GM03348 (cell line): Measurements from ENCODE around the gene GRB10.
A peak's percentile ranks its signal among the peaks of the same experiment; 100 is the strongest.
"Not testable (repeated sequence)": the region's sequence is repeated elsewhere in the genome, so short reads cannot be mapped to it uniquely, and the experiment has no call there.

Experiments
- DNase-seq: peaks from one replicate; pipeline ENCODE4 v3.0.0; 2012; ENCODE audit warnings: low spot score

Gene GRB10

GRCh38 chr7:50743016-50743415 lies 39.7 kb downstream of the GRB10 start:
- DNase-seq = no peak

GRCh38 chr7:50742401-50742800 lies 40.3 kb downstream of the GRB10 start:
- no peak for DNase-seq

- DNase-seq = no peak
These were observed 42.8 kb downstream of the GRB10 start for GRCh38 chr7:50739744-50740435.

GRCh38 chr7:50738932-50739331 lies 43.8 kb downstream of the GRB10 start:
- no peak for DNase-seq

- DNase-seq = not testable (repeated sequence)
These were observed 46.9 kb downstream of the GRB10 start for GRCh38 chr7:50735836-50736235.

GRCh38 chr7:50735333-50735732 lies 47.4 kb downstream of the GRB10 start:
- DNase-seq = no peak

- DNase-seq = no peak
These were observed 48.5 kb downstream of the GRB10 start for GRCh38 chr7:50734246-50734645.

GRCh38 chr7:50733552-50733951 lies 49.1 kb downstream of the GRB10 start:
- DNase-seq = no peak

- DNase-seq = no peak
These were observed 50.8 kb downstream of the GRB10 start for GRCh38 chr7:50731703-50732582.

- DNase-seq = no peak
These were observed 52.0 kb downstream of the GRB10 start for GRCh38 chr7:50730446-50731400.

- peak; percentile 79 for DNase-seq
These were observed 52.7 kb downstream of the GRB10 start for GRCh38 chr7:50729962-50730361.

GRCh38 chr7:50728184-50728583 lies 54.5 kb downstream of the GRB10 start:
- peak; percentile 76 for DNase-seq

- no peak for DNase-seq
These were observed 55.0 kb downstream of the GRB10 start for GRCh38 chr7:50727711-50728110.

GRCh38 chr7:50727072-50727471 lies 55.6 kb downstream of the GRB10 start:
- no peak for DNase-seq

- no peak for DNase-seq
These were observed 56.9 kb downstream of the GRB10 start for GRCh38 chr7:50725774-50726173.

- DNase-seq = no peak
These were observed 57.9 kb downstream of the GRB10 start for GRCh38 chr7:50724526-50725520.

GRCh38 chr7:50723888-50724287 lies 58.8 kb downstream of the GRB10 start:
- no peak for DNase-seq

- no peak for DNase-seq
These were observed 59.5 kb downstream of the GRB10 start for GRCh38 chr7:50723173-50723572.

GRCh38 chr7:50721661-50722259 lies 60.9 kb downstream of the GRB10 start:
- no peak for DNase-seq

GRCh38 chr7:50721160-50721559 lies 61.5 kb downstream of the GRB10 start:
- DNase-seq = no peak

GRCh38 chr7:50720295-50720694 lies 62.4 kb downstream of the GRB10 start:
- DNase-seq = no peak
